Measurements from ENCODE around the gene CD80. TPM values are rescaled to one million over a fixed set of nuclear protein-coding genes. Genes with fewer than 3 reads are reported as not detected.

Gene CD80
- total RNA-seq, 1 donor from 2014 or later, result not detected

- no peak for TF ChIP-seq CTCF (IDR thresholded peaks at IDR 0.05; ENCODE audit: partially characterized antibody, unreplicated experiment)
- Mint-ChIP-seq H3K36me3 (ENCODE audit: unreplicated experiment) (no peaks in the 10 kb centered on the region), H3K27me3 (ENCODE audit: unreplicated experiment) (no peaks in the 10 kb centered on the region), H3K4me3 (ENCODE audit: unreplicated experiment) (no peak overlapping the region), H3K4me1 (ENCODE audit: low read depth, unreplicated experiment) (no peaks in the 10 kb centered on the region), H3K27ac (ENCODE audit: unreplicated experiment) (no peak overlapping the region), H3K9me3 (ENCODE audit: unreplicated experiment) (no peaks in the 10 kb centered on the region)
- no peak for DNase-seq
Observed at GRCh38 chr3:119530456-119530855, 29.0 kb downstream of the CD80 start.

GRCh38 chr3:119529883-119530282 is 29.5 kb downstream of the CD80 start:
- DNase-seq, result no peak
- H3K4me1 Mint-ChIP-seq (ENCODE audit: low read depth, unreplicated experiment), result no peaks in the 10 kb centered on the region
- H3K9me3 Mint-ChIP-seq (ENCODE audit: unreplicated experiment), result no peaks in the 10 kb centered on the region
- TF ChIP-seq CTCF (IDR thresholded peaks at IDR 0.05; ENCODE audit: partially characterized antibody, unreplicated experiment), result no peak
- H3K36me3 Mint-ChIP-seq (ENCODE audit: unreplicated experiment), result no peaks in the 10 kb centered on the region
- no peaks in the 10 kb centered on the region for H3K27me3 Mint-ChIP-seq (ENCODE audit: unreplicated experiment)
- H3K27ac Mint-ChIP-seq (ENCODE audit: unreplicated experiment), result no peak overlapping the region
- no peak overlapping the region for H3K4me3 Mint-ChIP-seq (ENCODE audit: unreplicated experiment)

- DNase-seq, result no peak
- Mint-ChIP-seq H3K4me3 (ENCODE audit: unreplicated experiment) (no peak overlapping the region), H3K27me3 (ENCODE audit: unreplicated experiment) (no peaks in the 10 kb centered on the region), H3K4me1 (ENCODE audit: low read depth, unreplicated experiment) (no peaks in the 10 kb centered on the region), H3K36me3 (ENCODE audit: unreplicated experiment) (no peaks in the 10 kb centered on the region), H3K27ac (ENCODE audit: unreplicated experiment) (no peak overlapping the region), H3K9me3 (ENCODE audit: unreplicated experiment) (no peaks in the 10 kb centered on the region)
- TF ChIP-seq CTCF (IDR thresholded peaks at IDR 0.05; ENCODE audit: partially characterized antibody, unreplicated experiment), result no peak
Observed at GRCh38 chr3:119527714-119528113, 31.7 kb downstream of the CD80 start.

GRCh38 chr3:119524931-119525662 is 34.3 kb downstream of the CD80 start:
- H3K9me3 Mint-ChIP-seq (ENCODE audit: unreplicated experiment), result no peaks in the 10 kb centered on the region
- H3K36me3 Mint-ChIP-seq (ENCODE audit: unreplicated experiment), result peaks cover 8% of the 10 kb centered on the region
- no peaks in the 10 kb centered on the region for H3K27me3 Mint-ChIP-seq (ENCODE audit: unreplicated experiment)
- no peak for TF ChIP-seq CTCF (IDR thresholded peaks at IDR 0.05; ENCODE audit: partially characterized antibody, unreplicated experiment)
- no peak overlapping the region for H3K4me3 Mint-ChIP-seq (ENCODE audit: unreplicated experiment)
- no peak overlapping the region for H3K27ac Mint-ChIP-seq (ENCODE audit: unreplicated experiment)
- DNase-seq, result no peak
- H3K4me1 Mint-ChIP-seq (ENCODE audit: low read depth, unreplicated experiment), result no peaks in the 10 kb centered on the region

- H3K9me3 Mint-ChIP-seq (ENCODE audit: unreplicated experiment), result no peaks in the 10 kb centered on the region
- no peaks in the 10 kb centered on the region for H3K4me1 Mint-ChIP-seq (ENCODE audit: low read depth, unreplicated experiment)
- no peaks in the 10 kb centered on the region for H3K27me3 Mint-ChIP-seq (ENCODE audit: unreplicated experiment)
- no peak overlapping the region for H3K4me3 Mint-ChIP-seq (ENCODE audit: unreplicated experiment)
- no peak for DNase-seq
- H3K36me3 Mint-ChIP-seq (ENCODE audit: unreplicated experiment), result peaks cover 22% of the 10 kb centered on the region
- no peak overlapping the region for H3K27ac Mint-ChIP-seq (ENCODE audit: unreplicated experiment)
- no peak for TF ChIP-seq CTCF (IDR thresholded peaks at IDR 0.05; ENCODE audit: partially characterized antibody, unreplicated experiment)
Observed at GRCh38 chr3:119518026-119518425, 41.4 kb downstream of the CD80 start.

All from glutamatergic neuron (in vitro differentiated cells).